K562 (cell line): Measurements from ENCODE around the gene ANKRD65. TPM values are rescaled to one million over a fixed set of nuclear protein-coding genes. Genes with fewer than 3 reads are reported as not detected.

Source experiments
- CREM ChIP-seq: IDR thresholded peaks from 2 replicates; pipeline ENCODE4 v1.6.1; 2014; ENCODE audit warnings: antibody characterized with exemption, low read depth
- NEUROD1 ChIP-seq: fragments of 150-350 bp; IDR thresholded peaks from 2 replicates; pipeline ENCODE4 v1.6.1; 2014; ENCODE audit warnings: borderline replicate concordance, low read length, low read depth; ENCODE audit not compliant: partially characterized antibody
- PTRF ChIP-seq: fragments of 450-650 bp; IDR thresholded peaks from 2 replicates; pipeline ENCODE4 v1.6.1; 2016; ENCODE audit warnings: mild to moderate bottlenecking, missing genetic modification characterization, missing compliant biosample characterization
- RBM25 ChIP-seq: fragments of 200-400 bp; formaldehyde crosslinking; IDR thresholded peaks from 2 replicates; pipeline ENCODE4 v1.6.1; 2018; ENCODE audit warnings: low read length, low read depth, moderate library complexity; ENCODE audit not compliant: severe bottlenecking
- SMARCB1 ChIP-seq: IDR thresholded peaks from 2 replicates; pipeline ENCODE4 v1.6.1; 2011; ENCODE audit warnings: improper control_type of control experiment, low read depth; ENCODE audit not compliant: insufficient read length
- SMC3 ChIP-seq: conservative IDR thresholded peaks from 2 replicates; pipeline ENCODE4 v1.6.1; 2011; ENCODE audit warnings: low read depth, low read length, improper control_type of control experiment; ENCODE audit not compliant: insufficient read depth
- STAT5A ChIP-seq: IDR thresholded peaks from 2 replicates; pipeline ENCODE4 v1.6.1; 2012; ENCODE audit warnings: low read length, inconsistent platforms, borderline replicate concordance
- TCFL5 ChIP-seq: fragments of 250-450 bp; sonication (Bioruptor Pico); conservative IDR thresholded peaks from 2 replicates; pipeline ENCODE4 v1.6.1; 2021; ENCODE audit warnings: mild to moderate bottlenecking, moderate library complexity, matching md5 sums
- ZC3H8 ChIP-seq: fragments of 450-650 bp; IDR thresholded peaks from 2 replicates; pipeline ENCODE4 v1.6.1; 2017
- polyA plus RNA-seq, 8 experiments: library from polyadenylated mRNA; depleted of rRNA in 4 of 8; stranded (reverse) in 5 of 8; unstranded in 3 of 8; fragments of >200 nt; fragmentation: Nextera tagmentation in 2 of 8; fragmentation: Illumina TruSeq in 1 of 8; extraction: Ambion mirVana in 2 of 8; extraction: Trizol in 1 of 8; gene quantifications; 2 replicates each; pipeline versions ENCODE4 v1.2.1 to v1.2.3, GENCODE V29; 2011 to 2014; ENCODE audit warnings: inconsistent platforms in 1 of 8, missing spikeins in 1 of 8
- total RNA-seq, 7 experiments: library from RNA; depleted of rRNA in 6 of 7; stranded (reverse); fragments of >200 nt in 6 of 7; fragmentation: Illumina TruSeq in 2 of 7; extraction: Trizol in 2 of 7; gene quantifications; 2 replicates each; pipeline versions ENCODE4 v1.2.1 to v1.2.3, GENCODE V29; 2011 to 2021; ENCODE audit warnings: low replicate concordance in 1 of 7
- TF ChIP-seq, protein P1 (sequence below): sonication (generic); formaldehyde crosslinking; IDR thresholded peaks from 2 replicates; pipeline ENCODE4 v1.9.0; 2022; ENCODE audit warnings: mild to moderate bottlenecking, missing genetic modification reagents
- TF ChIP-seq, protein P2 (sequence below): fragments of 250-450 bp; sonication (Bioruptor Pico); IDR thresholded peaks from 2 replicates; pipeline ENCODE4 v1.8.0; 2021; ENCODE audit warnings: borderline replicate concordance, mild to moderate bottlenecking, moderate library complexity; ENCODE audit not compliant: poor library complexity, severe bottlenecking
- TF ChIP-seq, protein P3 (sequence below): fragments of 450-650 bp; IDR thresholded peaks from 2 replicates; pipeline ENCODE4 v1.6.1; 2017; ENCODE audit warnings: antibody characterized with exemption, mild to moderate bottlenecking
- TF ChIP-seq, protein P4 (sequence below): fragments of 250-450 bp; sonication (Bioruptor Pico); IDR thresholded peaks from 2 replicates; pipeline ENCODE4 v1.5.0; 2022; ENCODE audit warnings: mild to moderate bottlenecking

The ANKRD65 gene
- total and polyA plus RNA-seq, 9 of the 15 experiments (the other 6 are each of a cell fraction or from before 2014, with no cell fraction given), result not detected

DNA sequence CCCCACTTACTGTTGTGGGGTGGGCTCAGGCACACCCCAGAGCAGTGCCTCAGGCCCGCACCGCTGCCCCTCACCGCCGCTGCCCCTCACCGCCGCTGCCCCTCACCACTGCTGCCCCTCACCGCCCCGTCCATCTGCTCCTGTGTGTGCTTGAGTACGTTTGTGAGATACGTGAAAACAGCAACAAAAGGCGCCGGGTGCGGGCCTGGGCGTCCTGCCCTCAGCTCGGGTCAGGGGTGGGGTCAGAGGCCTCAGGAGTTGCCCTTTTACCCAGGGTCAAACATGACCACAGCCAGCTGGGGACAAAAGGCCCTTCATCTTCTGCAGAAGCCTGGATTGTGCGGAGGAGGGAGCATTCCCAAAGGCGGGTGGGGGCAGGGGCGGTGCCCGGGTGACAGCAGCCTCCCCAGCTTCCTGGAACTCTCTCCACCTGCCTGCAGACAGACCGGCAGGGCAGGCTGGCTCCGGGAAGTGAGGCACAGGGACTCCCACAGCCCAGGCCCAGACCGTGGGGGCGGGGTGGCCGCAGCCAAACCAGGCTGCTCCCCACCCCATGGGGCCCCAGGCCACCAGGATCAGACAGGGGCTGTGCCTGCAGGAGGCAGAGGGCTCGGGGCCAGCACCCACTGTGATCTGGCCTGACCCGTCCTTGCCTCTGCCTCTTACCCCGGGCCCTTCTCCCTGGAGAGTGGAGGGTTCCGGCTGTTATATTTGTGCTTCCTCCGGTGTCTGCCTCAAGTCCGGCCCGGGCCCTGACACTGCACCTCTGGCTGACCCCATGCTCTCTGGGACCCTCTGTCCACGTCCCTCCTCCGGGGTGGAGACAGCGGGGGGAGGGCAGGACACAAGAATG, 12.1 kb upstream of the ANKRD65 start (continued):
- TF ChIP-seq ZC3H8, result no peak
- TF ChIP-seq NEUROD1, result peak; percentile 56
- TF ChIP-seq, protein P1, sequence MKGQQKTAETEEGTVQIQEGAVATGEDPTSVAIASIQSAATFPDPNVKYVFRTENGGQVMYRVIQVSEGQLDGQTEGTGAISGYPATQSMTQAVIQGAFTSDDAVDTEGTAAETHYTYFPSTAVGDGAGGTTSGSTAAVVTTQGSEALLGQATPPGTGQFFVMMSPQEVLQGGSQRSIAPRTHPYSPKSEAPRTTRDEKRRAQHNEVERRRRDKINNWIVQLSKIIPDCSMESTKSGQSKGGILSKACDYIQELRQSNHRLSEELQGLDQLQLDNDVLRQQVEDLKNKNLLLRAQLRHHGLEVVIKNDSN (CRISPR knock-in tag), result no peak
- TF ChIP-seq, protein P2, sequence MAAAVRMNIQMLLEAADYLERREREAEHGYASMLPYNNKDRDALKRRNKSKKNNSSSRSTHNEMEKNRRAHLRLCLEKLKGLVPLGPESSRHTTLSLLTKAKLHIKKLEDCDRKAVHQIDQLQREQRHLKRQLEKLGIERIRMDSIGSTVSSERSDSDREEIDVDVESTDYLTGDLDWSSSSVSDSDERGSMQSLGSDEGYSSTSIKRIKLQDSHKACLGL, result no peak
- 0 out of 2 replicates have a peak, but pooled peaks have one; percentile 19 for TF ChIP-seq STAT5A
- no peak for TF ChIP-seq TCFL5 (CRISPR knock-in tag)
- peak; percentile 40; the same call in 1 of the 2 replicates for TF ChIP-seq CREM
- TF ChIP-seq, protein P3, sequence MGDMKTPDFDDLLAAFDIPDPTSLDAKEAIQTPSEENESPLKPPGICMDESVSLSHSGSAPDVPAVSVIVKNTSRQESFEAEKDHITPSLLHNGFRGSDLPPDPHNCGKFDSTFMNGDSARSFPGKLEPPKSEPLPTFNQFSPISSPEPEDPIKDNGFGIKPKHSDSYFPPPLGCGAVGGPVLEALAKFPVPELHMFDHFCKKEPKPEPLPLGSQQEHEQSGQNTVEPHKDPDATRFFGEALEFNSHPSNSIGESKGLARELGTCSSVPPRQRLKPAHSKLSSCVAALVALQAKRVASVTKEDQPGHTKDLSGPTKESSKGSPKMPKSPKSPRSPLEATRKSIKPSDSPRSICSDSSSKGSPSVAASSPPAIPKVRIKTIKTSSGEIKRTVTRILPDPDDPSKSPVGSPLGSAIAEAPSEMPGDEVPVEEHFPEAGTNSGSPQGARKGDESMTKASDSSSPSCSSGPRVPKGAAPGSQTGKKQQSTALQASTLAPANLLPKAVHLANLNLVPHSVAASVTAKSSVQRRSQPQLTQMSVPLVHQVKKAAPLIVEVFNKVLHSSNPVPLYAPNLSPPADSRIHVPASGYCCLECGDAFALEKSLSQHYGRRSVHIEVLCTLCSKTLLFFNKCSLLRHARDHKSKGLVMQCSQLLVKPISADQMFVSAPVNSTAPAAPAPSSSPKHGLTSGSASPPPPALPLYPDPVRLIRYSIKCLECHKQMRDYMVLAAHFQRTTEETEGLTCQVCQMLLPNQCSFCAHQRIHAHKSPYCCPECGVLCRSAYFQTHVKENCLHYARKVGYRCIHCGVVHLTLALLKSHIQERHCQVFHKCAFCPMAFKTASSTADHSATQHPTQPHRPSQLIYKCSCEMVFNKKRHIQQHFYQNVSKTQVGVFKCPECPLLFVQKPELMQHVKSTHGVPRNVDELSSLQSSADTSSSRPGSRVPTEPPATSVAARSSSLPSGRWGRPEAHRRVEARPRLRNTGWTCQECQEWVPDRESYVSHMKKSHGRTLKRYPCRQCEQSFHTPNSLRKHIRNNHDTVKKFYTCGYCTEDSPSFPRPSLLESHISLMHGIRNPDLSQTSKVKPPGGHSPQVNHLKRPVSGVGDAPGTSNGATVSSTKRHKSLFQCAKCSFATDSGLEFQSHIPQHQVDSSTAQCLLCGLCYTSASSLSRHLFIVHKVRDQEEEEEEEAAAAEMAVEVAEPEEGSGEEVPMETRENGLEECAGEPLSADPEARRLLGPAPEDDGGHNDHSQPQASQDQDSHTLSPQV, result peak; percentile 69
- TF ChIP-seq RBM25, result no peak
- no peak for TF ChIP-seq SMARCB1
- TF ChIP-seq, protein P4, sequence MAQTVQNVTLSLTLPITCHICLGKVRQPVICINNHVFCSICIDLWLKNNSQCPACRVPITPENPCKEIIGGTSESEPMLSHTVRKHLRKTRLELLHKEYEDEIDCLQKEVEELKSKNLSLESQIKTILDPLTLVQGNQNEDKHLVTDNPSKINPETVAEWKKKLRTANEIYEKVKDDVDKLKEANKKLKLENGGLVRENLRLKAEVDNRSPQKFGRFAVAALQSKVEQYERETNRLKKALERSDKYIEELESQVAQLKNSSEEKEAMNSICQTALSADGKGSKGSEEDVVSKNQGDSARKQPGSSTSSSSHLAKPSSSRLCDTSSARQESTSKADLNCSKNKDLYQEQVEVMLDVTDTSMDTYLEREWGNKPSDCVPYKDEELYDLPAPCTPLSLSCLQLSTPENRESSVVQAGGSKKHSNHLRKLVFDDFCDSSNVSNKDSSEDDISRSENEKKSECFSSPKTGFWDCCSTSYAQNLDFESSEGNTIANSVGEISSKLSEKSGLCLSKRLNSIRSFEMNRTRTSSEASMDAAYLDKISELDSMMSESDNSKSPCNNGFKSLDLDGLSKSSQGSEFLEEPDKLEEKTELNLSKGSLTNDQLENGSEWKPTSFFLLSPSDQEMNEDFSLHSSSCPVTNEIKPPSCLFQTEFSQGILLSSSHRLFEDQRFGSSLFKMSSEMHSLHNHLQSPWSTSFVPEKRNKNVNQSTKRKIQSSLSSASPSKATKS (CRISPR knock-in tag), result no peak
- TF ChIP-seq SMC3, result no peak
- TF ChIP-seq PTRF (tag), result no peak
